GM13977 (cell line): ENCODE data around the gene NINJ2.

Experiments used
- DNase-seq: peaks from one replicate; pipeline ENCODE4 v3.0.0; 2012; ENCODE audit warnings: low spot score
- CTCF ChIP-seq: IDR thresholded peaks from 2 replicates; pipeline ENCODE4 v1.5.1; 2012; ENCODE audit warnings: mild to moderate bottlenecking, control low read depth; ENCODE audit not compliant: insufficient read depth; ENCODE audit errors: extremely low read depth, missing control alignments
- in situ Hi-C: fragments of 300-500 bp; cut with MboI; formaldehyde crosslinking; loops from one replicate; pipeline ENCODE4 v1.12.0; 2022; ENCODE audit warnings: low sequenced_read_pairs, low pct_unique_long_range_greater_than_20kb, mixed read lengths, inconsistent platforms; ENCODE audit not compliant: unreplicated experiment

The NINJ2 gene

GRCh38 chr12:537772-538171 is 125.5 kb downstream of the NINJ2 start:
- no peak for DNase-seq
- TF ChIP-seq CTCF: no peak
- in situ Hi-C loops: no loop called here

GRCh38 chr12:536751-537245 is 126.4 kb downstream of the NINJ2 start:
- TF ChIP-seq CTCF: no peak
- in situ Hi-C loops: no loop called here

GRCh38 chr12:535396-535795 is 127.8 kb downstream of the NINJ2 start:
- in situ Hi-C loops: no loop called here
- TF ChIP-seq CTCF: no peak

More at GRCh38 chr12:536751-537245, 126.4 kb downstream of the NINJ2 start:
- DNase-seq: no peak

GRCh38 chr12:534216-534615 is 129.0 kb downstream of the NINJ2 start:
- DNase-seq: no peak
- in situ Hi-C loops: no loop called here
- no peak for TF ChIP-seq CTCF

More at GRCh38 chr12:535396-535795, 127.8 kb downstream of the NINJ2 start:
- DNase-seq: no peak

- DNase-seq: no peak
- in situ Hi-C loops: no loop called here
- TF ChIP-seq CTCF: no peak
Measured at GRCh38 chr12:533718-534117, 129.5 kb downstream of the NINJ2 start.

- DNase-seq: no peak
- no peak for TF ChIP-seq CTCF
- in situ Hi-C loops: no loop called here
Measured at GRCh38 chr12:532908-533565, 130.2 kb downstream of the NINJ2 start.
